ENCODE data around the gene CELA2B.
"Not testable (repeated sequence)": the region's sequence is repeated elsewhere in the genome, so short reads cannot be mapped to it uniquely, and the experiment has no call there.

GRCh38 chr1:15458388-15458787 lies 17.5 kb upstream of the CELA2B start:
- TF ChIP-seq CTCF (IDR thresholded peaks at IDR 0.05; ENCODE audit: low read depth, low read length, missing input control); ZBTB33 (IDR thresholded peaks at IDR 0.05); JUND (IDR thresholded peaks at IDR 0.05); MAX (IDR thresholded peaks at IDR 0.05); REST (IDR thresholded peaks at IDR 0.05); TAF1 (conservative IDR thresholded peaks at IDR 0.05); RAD21 (IDR thresholded peaks at IDR 0.05); GABPA (IDR thresholded peaks at IDR 0.05 in 1 of 2, conservative IDR thresholded peaks at IDR 0.05 in 1 of 2); ATF3 (IDR thresholded peaks at IDR 0.05); RXRA (IDR thresholded peaks at IDR 0.05); HNF4G (IDR thresholded peaks at IDR 0.05): not testable (repeated sequence)
